ENCODE results near the gene SHISA6.
A peak's percentile ranks its signal among the peaks of the same experiment; 100 is the strongest.

The SHISA6 gene

GRCh38 chr17:11340803-11341202 is 99.8 kb downstream of the SHISA6 start:
- intact Hi-C loops (cut with DNase I) = no loop called here
- peak in 1 of 10 donors; percentile 40 for DNase-seq

- no peak for DNase-seq
- intact Hi-C loops (cut with DNase I) = no loop called here
These were observed 101.1 kb downstream of the SHISA6 start for GRCh38 chr17:11342138-11342537.

GRCh38 chr17:11349106-11349505 is 108.1 kb downstream of the SHISA6 start:
- no peak for DNase-seq

GRCh38 chr17:11351479-11351878 is 110.5 kb downstream of the SHISA6 start:
- no peak for DNase-seq
- intact Hi-C loops (cut with DNase I) = no loop called here

More at GRCh38 chr17:11349106-11349505, 108.1 kb downstream of the SHISA6 start:
- intact Hi-C loops (cut with DNase I) = no loop called here

- no peak for DNase-seq
- intact Hi-C loops (cut with DNase I) = no loop called here
These were observed 112.6 kb downstream of the SHISA6 start for GRCh38 chr17:11353601-11354000.

GRCh38 chr17:11356371-11356770 is 115.4 kb downstream of the SHISA6 start:
- no peak for DNase-seq
- intact Hi-C loops (cut with DNase I) = no loop called here

- DNase-seq = no peak
- intact Hi-C loops (cut with DNase I) = no loop called here
These were observed 122.6 kb downstream of the SHISA6 start for GRCh38 chr17:11363565-11364117.

- peak in 7 of 10 donors; percentile 26 to 89 (median 36) for DNase-seq
- intact Hi-C loops (cut with DNase I) = no loop called here
These were observed 125.3 kb downstream of the SHISA6 start for GRCh38 chr17:11366272-11366850.

- intact Hi-C loops (cut with DNase I) = no loop called here
- DNase-seq = no peak
These were observed 128.6 kb downstream of the SHISA6 start for GRCh38 chr17:11369575-11369974.

- DNase-seq = peak in 1 of 10 donors; percentile 13
- intact Hi-C loops (cut with DNase I) = no loop called here
These were observed 131.7 kb downstream of the SHISA6 start for GRCh38 chr17:11372692-11373091.

- intact Hi-C loops (cut with DNase I) = no loop called here
- DNase-seq = no peak
These were observed 137.5 kb downstream of the SHISA6 start for GRCh38 chr17:11378506-11378905.

- DNase-seq = no peak
- intact Hi-C loops (cut with DNase I) = no loop called here
These were observed 139.7 kb downstream of the SHISA6 start for GRCh38 chr17:11380761-11381160.

GRCh38 chr17:11383157-11383556 is 142.1 kb downstream of the SHISA6 start:
- DNase-seq = no peak
- intact Hi-C loops (cut with DNase I) = no loop called here

GRCh38 chr17:11384131-11384530 is 143.1 kb downstream of the SHISA6 start:
- no peak for DNase-seq
- intact Hi-C loops (cut with DNase I) = no loop called here

GRCh38 chr17:11387610-11388009 is 146.6 kb downstream of the SHISA6 start:
- no peak for DNase-seq
- intact Hi-C loops (cut with DNase I) = no loop called here

- intact Hi-C loops (cut with DNase I) = no loop called here
- DNase-seq = no peak
These were observed 147.0 kb downstream of the SHISA6 start for GRCh38 chr17:11388054-11388453.

- no peak for DNase-seq
- intact Hi-C loops (cut with DNase I) = no loop called here
These were observed 148.6 kb downstream of the SHISA6 start for GRCh38 chr17:11389583-11389982.

GRCh38 chr17:11391134-11391533 is 150.1 kb downstream of the SHISA6 start:
- intact Hi-C loops (cut with DNase I) = no loop called here
- no peak for DNase-seq

GRCh38 chr17:11404431-11405276 is 163.6 kb downstream of the SHISA6 start:
- intact Hi-C loops (cut with DNase I) = no loop called here
- DNase-seq = no peak

- intact Hi-C loops (cut with DNase I) = no loop called here
- no peak for DNase-seq
These were observed 165.7 kb downstream of the SHISA6 start for GRCh38 chr17:11406716-11407115.

- intact Hi-C loops (cut with DNase I) = no loop called here
- no peak for DNase-seq
These were observed 171.6 kb downstream of the SHISA6 start for GRCh38 chr17:11412654-11413053.

GRCh38 chr17:11418342-11418741 is 177.3 kb downstream of the SHISA6 start:
- intact Hi-C loops (cut with DNase I) = no loop called here
- no peak for DNase-seq
